Right lobe of liver (tissue), 6 donors: Measurements from ENCODE around the gene UNC93B1. TPM values are rescaled to one million over a fixed set of nuclear protein-coding genes. Genes with fewer than 3 reads are reported as not detected.
"Not testable (repeated sequence)": the region's sequence is repeated elsewhere in the genome, so short reads cannot be mapped to it uniquely, and the experiment has no call there.

Experiments used
- ATAC-seq, 4 donors: fragments of 200-7000 bp; cut with Tn5 transposase; one replicate each; pipeline ENCODE4 v1.9.1; 2020; ENCODE audit warnings: mild to moderate bottlenecking in 4 of 4, moderate library complexity in 4 of 4
- DNase-seq, 3 donors: peaks; one replicate each; pipeline ENCODE4 v3.0.0-alpha.2; 2020
- H3K27ac ChIP-seq, 3 donors: fragments of 200-600 bp; one replicate each; pipeline ENCODE4 v1.8.0; 2022
- H3K27me3 ChIP-seq, 2 donors: fragments of 200-600 bp; one replicate each; pipeline ENCODE4 v1.8.0; 2022
- H3K36me3 ChIP-seq, 4 donors: fragments of 200-600 bp; sonication (generic) in 1 of 4; one replicate each; pipeline versions ENCODE4 v1.5.1 to v1.8.0; 2017 to 2022; ENCODE audit warnings: control low read depth in 1 of 4
- H3K4me1 ChIP-seq, 4 donors: fragments of 200-600 bp; sonication (generic) in 1 of 4; one replicate each; pipeline versions ENCODE4 v1.5.1 to v1.8.0; 2017 to 2022; ENCODE audit warnings: control low read depth in 1 of 4
- H3K4me3 ChIP-seq, 3 donors: fragments of 200-600 bp; one replicate each; pipeline ENCODE4 v1.8.0; 2022
- H3K9me3 ChIP-seq, 4 donors: fragments of 200-600 bp; sonication (generic) in 1 of 4; one replicate each; pipeline versions ENCODE4 v1.5.1 to v1.8.0; 2017 to 2022; ENCODE audit warnings: control low read depth in 1 of 4
- WGBS: methylation state at CpG from one replicate; pipeline ENCODE4 v1.1.6; 2018; ENCODE audit warnings: low coverage, low lambda C conversion rate; ENCODE audit not compliant: insufficient coverage; ENCODE audit errors: missing lambda C conversion rate; 5-methylcytosine and 5-hydroxymethylcytosine counted together
- intact Hi-C, 2 donors: fragments of 100-400 bp; cut with DNase I; formaldehyde crosslinking; loops; one replicate each; pipeline versions ENCODE4 v1.11.2 to v1.14.1; 2022
- microRNA-seq, 2 donors: library from miRNA; unstranded; fragments of <30 nt; microRNA quantifications; one replicate each; pipeline ENCODE4, GENCODE V29; 2019 to 2020
- small RNA-seq, 2 experiments: library from RNA; depleted of rRNA; stranded (forward); fragments of <200 nt; gene quantifications; one replicate each; pipeline ENCODE3, GENCODE V24; 2016
- total RNA-seq, 6 experiments: library from RNA; depleted of rRNA in 2 of 6; stranded (reverse); fragments of >200 nt in 2 of 6; fragmentation: NEBNext Ultra II Directional in 3 of 6; extraction: Animal tissue kit (Norgen Biotek cat#: 25700) in 3 of 6; gene quantifications; one replicate each; pipeline versions ENCODE4 v1.1.0 to v1.2.4, GENCODE V29; 2016 to 2023
- TF ChIP-seq, protein P1 (sequence below), 4 donors: fragments of 200-600 bp in 3 of 4; fragments of 450-650 bp in 1 of 4; IDR thresholded peaks; one replicate each; pipeline versions ENCODE4 v1.5.1 to v1.8.0; 2016 to 2022; ENCODE audit warnings: antibody characterized with exemption in 4 of 4, mild to moderate bottlenecking in 2 of 4
- donor health status: DM: no; HTN: yes; CAD: no.
- donor health status: DM: no; HTN: no; CAD: no.
- donor health status: DM: no; HTN: no; CAD: no.
- donor health status: DM: no; HTN: yes; CAD: no.
- donor health status: DM: no; HTN: yes; CAD: no.

Gene UNC93B1
- total RNA-seq, 6 experiments from 2014 or later, result 13.3 to 21.4 (median 17.9) TPM

DNA sequence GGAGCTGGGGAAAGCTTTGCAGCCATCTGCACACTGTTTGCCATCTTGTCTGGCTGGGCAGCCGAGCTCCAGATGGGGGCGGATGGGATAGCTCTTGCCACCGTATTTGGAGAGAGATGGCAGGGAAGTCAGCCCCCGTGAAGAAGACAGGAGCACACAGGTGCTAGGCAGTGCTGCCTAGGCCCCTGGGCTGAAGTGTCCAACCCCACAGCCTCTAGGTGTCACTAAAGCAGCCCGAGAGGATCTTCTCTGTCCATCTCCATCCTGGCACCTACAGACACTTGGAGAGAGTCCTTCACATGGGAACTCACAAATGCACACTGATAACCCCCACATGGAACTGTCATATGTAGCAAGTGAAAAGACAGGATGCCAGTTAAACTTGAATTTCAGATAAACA lies 60.5 kb downstream of the UNC93B1 start:
- H3K9me3 ChIP-seq, intact Hi-C loops, ATAC-seq, DNase-seq, H3K4me1 ChIP-seq, H3K27me3 ChIP-seq, H3K4me3 ChIP-seq, H3K27ac ChIP-seq, H3K36me3 ChIP-seq: not testable (repeated sequence)
- TF ChIP-seq, protein P1, sequence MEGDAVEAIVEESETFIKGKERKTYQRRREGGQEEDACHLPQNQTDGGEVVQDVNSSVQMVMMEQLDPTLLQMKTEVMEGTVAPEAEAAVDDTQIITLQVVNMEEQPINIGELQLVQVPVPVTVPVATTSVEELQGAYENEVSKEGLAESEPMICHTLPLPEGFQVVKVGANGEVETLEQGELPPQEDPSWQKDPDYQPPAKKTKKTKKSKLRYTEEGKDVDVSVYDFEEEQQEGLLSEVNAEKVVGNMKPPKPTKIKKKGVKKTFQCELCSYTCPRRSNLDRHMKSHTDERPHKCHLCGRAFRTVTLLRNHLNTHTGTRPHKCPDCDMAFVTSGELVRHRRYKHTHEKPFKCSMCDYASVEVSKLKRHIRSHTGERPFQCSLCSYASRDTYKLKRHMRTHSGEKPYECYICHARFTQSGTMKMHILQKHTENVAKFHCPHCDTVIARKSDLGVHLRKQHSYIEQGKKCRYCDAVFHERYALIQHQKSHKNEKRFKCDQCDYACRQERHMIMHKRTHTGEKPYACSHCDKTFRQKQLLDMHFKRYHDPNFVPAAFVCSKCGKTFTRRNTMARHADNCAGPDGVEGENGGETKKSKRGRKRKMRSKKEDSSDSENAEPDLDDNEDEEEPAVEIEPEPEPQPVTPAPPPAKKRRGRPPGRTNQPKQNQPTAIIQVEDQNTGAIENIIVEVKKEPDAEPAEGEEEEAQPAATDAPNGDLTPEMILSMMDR (IDR thresholded peaks at IDR 0.05), result peak in 3 of 4 donors; percentile 11 to 24 (median 18)
- WGBS, result no CpG with 5 or more reads among the region's 5 CpGs

Small RNAs within 50 kb of the gene (microRNA-seq; reads per million reads assigned to microRNA genes)
- 0 reads per million in 2 donors for gene MIR4691
- gene MIR6753, result 0 to 0.64 reads per million in 2 donors
- 0 to 0.58 reads per million in 2 donors for gene MIR7113

Small RNAs within 50 kb of the gene (small RNA-seq; reads per million reads assigned to genes)
- gene MIR6753, result 0 reads per million in 2 experiments

Other genes starting within 250 kb of the UNC93B1 start
- gene ALDH3B1, start 6.2 kb upstream of the UNC93B1 start, total RNA-seq, result 1 to 10 TPM; 2.3 to 7.4 (median 4.4) TPM
- gene NDUFS8, start 26.6 kb upstream of the UNC93B1 start, total RNA-seq, result 100 to 1,000 TPM in 3 of 6 experiments, 10 to 100 TPM in 3; 61.9 to 159 (median 88.4) TPM
- 10 to 100 TPM; 39.4 to 97.1 (median 69.3) TPM for gene TCIRG1, start 34.9 kb upstream of the UNC93B1 start, total RNA-seq
- 10 to 100 TPM; 15.1 to 35.8 (median 28.5) TPM for gene CHKA, start 117.3 kb upstream of the UNC93B1 start, total RNA-seq
- gene KMT5B, start 209.2 kb upstream of the UNC93B1 start, total RNA-seq, result 10 to 100 TPM; 14.3 to 25.9 (median 17.6) TPM